PC-3 (cell line): Measurements from ENCODE around the gene LITAF. TPM values are rescaled to one million over a fixed set of nuclear protein-coding genes. Genes with fewer than 3 reads are reported as not detected.
A peak's percentile ranks its signal among the peaks of the same experiment; 100 is the strongest.

Experiments
- ATAC-seq: fragments of 200-7000 bp; cut with Tn5 transposase; 2 replicates; pipeline ENCODE4 v1.9.1; 2020; ENCODE audit warnings: mild to moderate bottlenecking, moderate library complexity
- BruUV-seq: library from RNA; stranded (reverse); fragments of 400-500 nt; replicated peaks from 2 replicates; lab custom pipeline; 2021; lab: Mats Ljungman, UMichigan
- CTCF ChIA-PET: fragments of 300-600 bp; sonication (Branson Sonifier 250); formaldehyde crosslinking; loops from one replicate; lab custom pipeline; 2022; ENCODE audit warnings: antibody characterized with exemption; lab: Charles Lee
- POLR2A ChIA-PET: fragments of 300-600 bp; sonication (Branson Sonifier 250); formaldehyde crosslinking; loops from one replicate; lab custom pipeline; 2022; ENCODE audit warnings: antibody characterized with exemption; ENCODE audit not compliant: unreplicated experiment; lab: Charles Lee
- DNase-seq: peaks from one replicate; pipeline ENCODE4 v3.0.0-alpha.2; 2015
- H2AFZ ChIP-seq: fragments of 300-600 bp; sonication (generic); 2 replicates; pipeline ENCODE4 v1.6.0; 2016; ENCODE audit warnings: antibody characterized with exemption, low read length
- H3F3A ChIP-seq: fragments of 300-600 bp; sonication (generic); one replicate; pipeline ENCODE4 v1.6.0; 2017; ENCODE audit warnings: antibody characterized with exemption, low read length, control low read depth, mild to moderate bottlenecking; ENCODE audit not compliant: unreplicated experiment
- H3K27ac ChIP-seq: fragments of 300-600 bp; sonication (generic); 2 replicates; pipeline ENCODE4 v1.5.1; 2016; ENCODE audit warnings: mild to moderate bottlenecking, low read length
- H3K27me3 ChIP-seq: fragments of 300-600 bp; sonication (generic); 2 replicates; pipeline ENCODE4 v1.6.1; 2016; ENCODE audit warnings: low read length, mixed read lengths
- H3K36me3 ChIP-seq: fragments of 300-600 bp; sonication (generic); 2 replicates; pipeline ENCODE4 v1.6.1; 2016; ENCODE audit warnings: low read depth, mixed run types, low read length, mixed read lengths
- H3K4me1 ChIP-seq: fragments of 300-600 bp; sonication (generic); 2 replicates; pipeline ENCODE4 v1.5.1; 2016; ENCODE audit warnings: low read length; ENCODE audit not compliant: insufficient read depth
- H3K4me2 ChIP-seq: fragments of 300-600 bp; sonication (generic); 2 replicates; pipeline ENCODE4 v1.6.0; 2016; ENCODE audit warnings: low read length
- H3K4me3 ChIP-seq: fragments of 300-600 bp; sonication (generic); 2 replicates; pipeline ENCODE4 v1.5.1; 2016; ENCODE audit warnings: mild to moderate bottlenecking, low read length, mixed read lengths
- H3K79me2 ChIP-seq: fragments of 300-600 bp; sonication (generic); 2 replicates; pipeline ENCODE4 v1.6.1; 2017; ENCODE audit warnings: low read length, mixed read lengths
- H3K9ac ChIP-seq: fragments of 300-600 bp; sonication (generic); 2 replicates; pipeline ENCODE4 v1.6.0; 2016; ENCODE audit warnings: mild to moderate bottlenecking, low read length
- H3K9me2 ChIP-seq: fragments of 300-600 bp; sonication (generic); replicated peaks from 2 replicates; pipeline ENCODE4 v1.6.1; 2016; ENCODE audit warnings: mixed run types, low read length, mixed read lengths
- H3K9me3 ChIP-seq: fragments of 300-600 bp; sonication (generic); 2 replicates; pipeline ENCODE4 v1.6.1; 2016; ENCODE audit warnings: low read length, mixed read lengths
- H4K20me1 ChIP-seq: fragments of 300-600 bp; sonication (generic); 2 replicates; pipeline ENCODE4 v1.6.1; 2016; ENCODE audit warnings: low read length, mixed read lengths
- EZH2 ChIP-seq: fragments of 300-600 bp; sonication (generic); IDR thresholded peaks from one replicate; pipeline ENCODE4 v1.6.1; 2017; ENCODE audit warnings: antibody characterized with exemption, mild to moderate bottlenecking, low read length; ENCODE audit not compliant: unreplicated experiment
- EZH2phosphoT487 ChIP-seq: fragments of 300-600 bp; sonication (generic); IDR thresholded peaks from 2 replicates; pipeline ENCODE4 v1.6.1; 2018; ENCODE audit warnings: mild to moderate bottlenecking, antibody characterized with exemption, low read length, borderline replicate concordance
- intact Hi-C: fragments of 100-400 bp; cut with micrococcal nuclease; formaldehyde crosslinking; loops from 2 replicates; pipeline ENCODE4 v1.9.0; 2023
- total RNA-seq: library from RNA; depleted of rRNA; stranded (reverse); fragments of >200 nt; gene quantifications from 2 replicates; pipeline ENCODE4 v1.2.3, GENCODE V29; 2014
- TF ChIP-seq, protein P1 (sequence below): fragments of 300-600 bp; sonication (generic); conservative IDR thresholded peaks from 2 replicates; pipeline ENCODE4 v1.5.1; 2017; ENCODE audit warnings: antibody characterized with exemption, low read depth, mild to moderate bottlenecking, low read length

The LITAF gene
- total RNA-seq, 1 experiment from 2014 or later = 13.1 TPM

GRCh38 chr16:11500700-11501346 lies 85.9 kb downstream of the LITAF start:
- no TSS peak for BruUV-seq
- Histone ChIP-seq H3K4me2 (no peak overlapping the region), H3K4me1 (peaks cover 17% of the 10 kb centered on the region), H2AFZ (no peak overlapping the region), H4K20me1 (no peaks in the 10 kb centered on the region), H3F3A (no peaks in the 10 kb centered on the region), H3K4me3 (no peak overlapping the region), H3K79me2 (no peaks in the 10 kb centered on the region), H3K27me3 (no peaks in the 10 kb centered on the region), H3K9ac (no peak overlapping the region), H3K9me2 (no peaks in the 10 kb centered on the region), H3K9me3 (no peaks in the 10 kb centered on the region), H3K27ac (no peak overlapping the region), H3K36me3 (no peaks in the 10 kb centered on the region)
- no peak for ATAC-seq
- no peak for TF ChIP-seq EZH2
- TF ChIP-seq, protein P1, sequence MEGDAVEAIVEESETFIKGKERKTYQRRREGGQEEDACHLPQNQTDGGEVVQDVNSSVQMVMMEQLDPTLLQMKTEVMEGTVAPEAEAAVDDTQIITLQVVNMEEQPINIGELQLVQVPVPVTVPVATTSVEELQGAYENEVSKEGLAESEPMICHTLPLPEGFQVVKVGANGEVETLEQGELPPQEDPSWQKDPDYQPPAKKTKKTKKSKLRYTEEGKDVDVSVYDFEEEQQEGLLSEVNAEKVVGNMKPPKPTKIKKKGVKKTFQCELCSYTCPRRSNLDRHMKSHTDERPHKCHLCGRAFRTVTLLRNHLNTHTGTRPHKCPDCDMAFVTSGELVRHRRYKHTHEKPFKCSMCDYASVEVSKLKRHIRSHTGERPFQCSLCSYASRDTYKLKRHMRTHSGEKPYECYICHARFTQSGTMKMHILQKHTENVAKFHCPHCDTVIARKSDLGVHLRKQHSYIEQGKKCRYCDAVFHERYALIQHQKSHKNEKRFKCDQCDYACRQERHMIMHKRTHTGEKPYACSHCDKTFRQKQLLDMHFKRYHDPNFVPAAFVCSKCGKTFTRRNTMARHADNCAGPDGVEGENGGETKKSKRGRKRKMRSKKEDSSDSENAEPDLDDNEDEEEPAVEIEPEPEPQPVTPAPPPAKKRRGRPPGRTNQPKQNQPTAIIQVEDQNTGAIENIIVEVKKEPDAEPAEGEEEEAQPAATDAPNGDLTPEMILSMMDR = no peak
- no peak for TF ChIP-seq EZH2phosphoT487
- ChIA-PET CTCF (no interaction called here), POLR2A (no interaction called here)
- intact Hi-C loops = no loop called here
- no peak for DNase-seq

DNA sequence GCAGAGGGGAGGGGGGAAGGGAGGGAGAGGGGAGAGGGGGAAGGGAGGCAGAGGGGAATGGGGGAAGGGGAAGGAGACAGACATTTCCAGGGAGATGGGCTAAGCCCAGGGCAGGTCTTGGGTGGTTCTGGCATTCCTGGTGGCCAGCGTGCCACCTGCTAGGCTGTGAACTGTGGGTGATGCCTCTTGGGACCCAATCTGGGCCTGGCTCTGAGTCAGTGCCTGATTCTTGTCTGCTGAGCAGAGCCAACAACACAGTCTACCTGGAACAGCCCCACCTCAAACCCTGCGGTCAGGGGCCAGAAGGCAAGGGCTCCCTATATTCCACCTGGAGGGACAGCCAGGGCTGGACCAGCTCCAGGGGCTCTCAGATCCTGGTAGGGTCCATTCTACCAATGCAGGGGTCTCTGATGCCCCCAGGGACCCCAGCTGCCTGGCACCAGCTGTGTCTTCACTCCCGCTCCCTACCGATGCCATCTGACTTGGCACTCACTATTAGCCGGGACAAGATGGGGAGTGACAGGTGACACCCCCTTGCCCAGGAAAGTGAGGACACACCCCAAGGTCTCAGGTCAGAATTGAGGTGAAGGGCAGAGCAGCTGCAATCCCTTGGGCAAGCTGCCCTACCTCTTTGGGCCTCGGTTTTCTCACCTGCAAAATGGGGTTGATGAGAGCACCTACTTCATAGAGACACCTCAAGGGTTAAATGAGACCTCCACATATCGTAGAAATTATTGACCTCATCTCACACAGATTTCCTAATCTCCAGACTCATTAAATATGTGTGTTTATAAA lies 87.2 kb downstream of the LITAF start:
- peaks cover 17% of the 10 kb centered on the region for H3K4me1 ChIP-seq

More for the DNA sequence above, 87.2 kb downstream of the LITAF start:
- BruUV-seq = no TSS peak
- no peaks in the 10 kb centered on the region for H3K36me3 ChIP-seq
- no peaks in the 10 kb centered on the region for H3K9me3 ChIP-seq
- H3K9ac ChIP-seq = no peak overlapping the region
- H3F3A ChIP-seq = no peaks in the 10 kb centered on the region
- H3K4me3 ChIP-seq = no peak overlapping the region
- no peaks in the 10 kb centered on the region for H3K9me2 ChIP-seq
- no peak overlapping the region for H3K27ac ChIP-seq
- ATAC-seq = no peak
- intact Hi-C loops = no loop called here
- H2AFZ ChIP-seq = no peak overlapping the region
- no peak for TF ChIP-seq EZH2
- TF ChIP-seq, protein P1 = no peak
- POLR2A ChIA-PET = no interaction called here
- no peak overlapping the region for H3K4me2 ChIP-seq
- CTCF ChIA-PET = interaction anchor here (0.5 kb wide), 1 partner anchor 11 kb away, joined by 6 read pairs; no protein-coding TSS in a partner anchor
- DNase-seq = peak; percentile 6
- H3K79me2 ChIP-seq = no peaks in the 10 kb centered on the region
- no peaks in the 10 kb centered on the region for H4K20me1 ChIP-seq
- H3K27me3 ChIP-seq = no peaks in the 10 kb centered on the region
